K562 (cell line): Measurements from ENCODE around the gene PPP1CA. TPM values are rescaled to one million over a fixed set of nuclear protein-coding genes. Genes with fewer than 3 reads are reported as not detected.

ENCODE experiments used
- ATF1 ChIP-seq, 2 experiments: fragments of 450-650 bp in 1 of 2; IDR thresholded peaks; 2 replicates each; pipeline ENCODE4 v1.6.1; 2016; ENCODE audit warnings: missing compliant biosample characterization in 1 of 2, missing genetic modification characterization in 1 of 2
- ATF7 ChIP-seq: fragments of 450-650 bp; IDR thresholded peaks from 2 replicates; pipeline ENCODE4 v1.7.1; 2014; ENCODE audit warnings: mild to moderate bottlenecking, moderate library complexity
- CREM ChIP-seq: IDR thresholded peaks from 2 replicates; pipeline ENCODE4 v1.6.1; 2014; ENCODE audit warnings: antibody characterized with exemption, low read depth
- JUND ChIP-seq, 2 experiments: IDR thresholded peaks; 2 replicates in 1 of 2; 3 replicates in 1 of 2; pipeline ENCODE4 v1.6.1; 2011; ENCODE audit warnings: borderline replicate concordance in 2 of 2, low read depth in 2 of 2, low read length in 2 of 2, improper control_type of control experiment in 1 of 2, missing biosample characterization in 1 of 2, missing genetic modification characterization in 1 of 2, missing genetic modification reagents in 1 of 2
- LEF1 ChIP-seq: fragments of 450-650 bp; IDR thresholded peaks from 2 replicates; pipeline ENCODE4 v1.6.1; 2016; ENCODE audit warnings: mild to moderate bottlenecking
- MAZ ChIP-seq, 2 experiments: fragments of 450-650 bp in 1 of 2; sonication (generic) in 1 of 2; formaldehyde crosslinking; IDR thresholded peaks in 1 of 2; conservative IDR thresholded peaks in 1 of 2; 2 replicates each; pipeline versions ENCODE4 v1.4.0 to v1.5.0; 2020; ENCODE audit warnings: mild to moderate bottlenecking in 1 of 2, missing genetic modification reagents in 1 of 2
- MEF2D ChIP-seq: conservative IDR thresholded peaks from 2 replicates; pipeline ENCODE4 v1.6.1; 2016; ENCODE audit warnings: low read depth, missing genetic modification characterization, missing compliant biosample characterization
- NR1H2 ChIP-seq: sonication (generic); formaldehyde crosslinking; IDR thresholded peaks from 2 replicates; pipeline ENCODE4 v1.4.0; 2020; ENCODE audit warnings: mild to moderate bottlenecking, missing genetic modification reagents
- PHF8 ChIP-seq: fragments of 200-600 bp; sonication (generic); IDR thresholded peaks from 2 replicates; pipeline ENCODE4 v1.6.1; 2012; ENCODE audit warnings: mixed run types, mild to moderate bottlenecking, inconsistent platforms, low read length, moderate library complexity, borderline replicate concordance
- SP1 ChIP-seq: sonication (generic); formaldehyde crosslinking; IDR thresholded peaks from 2 replicates; pipeline ENCODE4 v1.8.1; 2022; ENCODE audit warnings: mild to moderate bottlenecking, missing genetic modification reagents
- ZFP1 ChIP-seq: fragments of 450-650 bp; formaldehyde crosslinking; IDR thresholded peaks from 2 replicates; pipeline ENCODE4 v1.4.0; 2020; ENCODE audit warnings: mild to moderate bottlenecking, mixed read lengths
- ZFX ChIP-seq: sonication (generic); formaldehyde crosslinking; IDR thresholded peaks from 2 replicates; pipeline ENCODE4 v1.8.0; 2022; ENCODE audit warnings: mild to moderate bottlenecking, missing genetic modification reagents, moderate library complexity
- ZNF212 ChIP-seq: fragments of 450-650 bp; formaldehyde crosslinking; IDR thresholded peaks from 2 replicates; pipeline ENCODE4 v1.4.0; 2020; ENCODE audit warnings: mild to moderate bottlenecking
- ZNF561 ChIP-seq: fragments of 450-650 bp; formaldehyde crosslinking; conservative IDR thresholded peaks from 2 replicates; pipeline ENCODE4 v1.4.0; 2020; ENCODE audit warnings: mild to moderate bottlenecking, moderate library complexity
- ZNF766 ChIP-seq: fragments of 200-800 bp; sonication (Bioruptor generic); conservative IDR thresholded peaks from 2 replicates; pipeline ENCODE4 v1.6.1; 2016; ENCODE audit warnings: missing genetic modification characterization, missing compliant biosample characterization
- polyA plus RNA-seq, 8 experiments: library from polyadenylated mRNA; depleted of rRNA in 4 of 8; stranded (reverse) in 5 of 8; unstranded in 3 of 8; fragments of >200 nt; fragmentation: Nextera tagmentation in 2 of 8; fragmentation: Illumina TruSeq in 1 of 8; extraction: Ambion mirVana in 2 of 8; extraction: Trizol in 1 of 8; gene quantifications; 2 replicates each; pipeline versions ENCODE4 v1.2.1 to v1.2.3, GENCODE V29; 2011 to 2014; ENCODE audit warnings: inconsistent platforms in 1 of 8, missing spikeins in 1 of 8
- total RNA-seq, 7 experiments: library from RNA; depleted of rRNA in 6 of 7; stranded (reverse); fragments of >200 nt in 6 of 7; fragmentation: Illumina TruSeq in 2 of 7; extraction: Trizol in 2 of 7; gene quantifications; 2 replicates each; pipeline versions ENCODE4 v1.2.1 to v1.2.3, GENCODE V29; 2011 to 2021; ENCODE audit warnings: low replicate concordance in 1 of 7
- TF ChIP-seq, protein P1 (sequence below): fragments of 450-650 bp; IDR thresholded peaks from one replicate; pipeline ENCODE4 v1.6.1; 2018; ENCODE audit warnings: mild to moderate bottlenecking, moderate library complexity; ENCODE audit not compliant: partially characterized antibody
- TF ChIP-seq, protein P2 (sequence below): fragments of 450-650 bp; IDR thresholded peaks from 2 replicates; pipeline ENCODE4 v1.6.1; 2016; ENCODE audit warnings: antibody characterized with exemption
- TF ChIP-seq, protein P3 (sequence below): fragments of 450-650 bp; IDR thresholded peaks from 2 replicates; pipeline ENCODE4 v1.6.1; 2017; ENCODE audit warnings: antibody characterized with exemption, mild to moderate bottlenecking

Gene PPP1CA
- total and polyA plus RNA-seq, 9 of the 15 experiments (the other 6 are each of a cell fraction or from before 2014, with no cell fraction given), result 18.2 to 242 (median 188) TPM

DNA sequence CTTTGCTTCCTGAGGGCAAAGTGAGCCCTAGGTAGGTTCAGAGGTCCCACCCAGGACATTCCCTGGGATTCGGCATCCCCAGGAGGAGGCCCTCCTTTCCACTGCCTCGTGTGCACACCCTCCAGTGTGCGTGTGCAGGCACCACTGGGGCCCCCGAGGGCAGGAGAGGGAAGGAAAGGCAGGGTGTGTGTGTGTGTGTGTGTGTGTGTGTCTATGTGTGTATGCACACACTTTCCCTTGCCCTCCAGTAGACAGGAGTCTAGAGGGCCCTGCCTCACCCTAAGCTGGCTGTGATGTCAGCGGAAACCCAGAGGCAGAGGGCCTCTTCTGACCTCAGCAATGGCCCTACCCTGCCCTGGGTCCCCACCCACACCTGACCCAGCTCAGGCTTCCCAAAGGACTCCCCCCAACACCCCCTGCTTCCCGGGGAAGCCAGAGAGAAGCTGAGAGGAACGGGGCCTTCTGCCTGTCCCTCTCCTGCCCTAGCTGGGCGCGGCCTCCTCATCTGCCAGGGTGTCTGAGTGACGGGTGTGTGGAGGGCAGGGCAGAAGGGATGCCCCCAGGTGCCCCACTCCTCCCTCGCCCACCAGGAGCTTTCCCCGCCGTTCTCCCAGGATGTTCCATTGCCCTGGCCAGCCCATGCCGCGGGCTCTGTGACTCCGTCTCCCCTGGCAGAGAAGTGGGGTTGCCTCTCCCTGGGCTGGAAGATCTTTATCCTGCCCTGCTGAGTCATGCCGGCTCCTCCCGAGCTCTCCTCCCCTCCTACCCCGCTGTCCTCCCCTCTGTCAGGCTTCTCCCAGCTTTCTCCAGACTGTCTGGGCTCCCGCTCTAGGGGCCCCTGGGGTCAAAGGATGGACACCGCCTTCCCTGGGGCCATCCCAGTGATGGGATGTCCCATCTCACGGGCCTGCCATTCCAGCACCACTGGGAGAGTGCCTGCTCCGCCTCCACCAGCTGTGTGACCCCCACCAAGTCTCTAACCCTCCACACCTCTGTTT lies 22.3 kb downstream of the PPP1CA start (continued):
- TF ChIP-seq, protein P1, sequence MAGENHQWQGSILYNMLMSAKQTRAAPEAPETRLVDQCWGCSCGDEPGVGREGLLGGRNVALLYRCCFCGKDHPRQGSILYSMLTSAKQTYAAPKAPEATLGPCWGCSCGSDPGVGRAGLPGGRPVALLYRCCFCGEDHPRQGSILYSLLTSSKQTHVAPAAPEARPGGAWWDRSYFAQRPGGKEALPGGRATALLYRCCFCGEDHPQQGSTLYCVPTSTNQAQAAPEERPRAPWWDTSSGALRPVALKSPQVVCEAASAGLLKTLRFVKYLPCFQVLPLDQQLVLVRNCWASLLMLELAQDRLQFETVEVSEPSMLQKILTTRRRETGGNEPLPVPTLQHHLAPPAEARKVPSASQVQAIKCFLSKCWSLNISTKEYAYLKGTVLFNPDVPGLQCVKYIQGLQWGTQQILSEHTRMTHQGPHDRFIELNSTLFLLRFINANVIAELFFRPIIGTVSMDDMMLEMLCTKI, result no peak
- 0 out of 2 replicates have a peak, but pooled peaks have one; percentile 43 for TF ChIP-seq NR1H2 (CRISPR knock-in tag)
- TF ChIP-seq, protein P2, sequence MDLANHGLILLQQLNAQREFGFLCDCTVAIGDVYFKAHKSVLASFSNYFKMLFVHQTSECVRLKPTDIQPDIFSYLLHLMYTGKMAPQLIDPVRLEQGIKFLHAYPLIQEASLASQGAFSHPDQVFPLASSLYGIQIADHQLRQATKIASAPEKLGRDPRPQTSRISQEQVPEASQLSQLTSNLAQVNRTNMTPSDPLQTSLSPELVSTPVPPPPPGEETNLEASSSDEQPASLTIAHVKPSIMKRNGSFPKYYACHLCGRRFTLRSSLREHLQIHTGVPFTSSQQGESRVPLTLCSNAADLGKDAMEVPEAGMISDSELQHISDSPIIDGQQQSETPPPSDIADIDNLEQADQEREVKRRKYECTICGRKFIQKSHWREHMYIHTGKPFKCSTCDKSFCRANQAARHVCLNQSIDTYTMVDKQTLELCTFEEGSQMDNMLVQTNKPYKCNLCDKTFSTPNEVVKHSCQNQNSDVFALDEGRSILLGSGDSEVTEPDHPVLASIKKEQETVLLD, result peak; percentile 71
- no peak for TF ChIP-seq SP1
- TF ChIP-seq ZNF212 (CRISPR knock-in tag), result peak; percentile 53; the same call in 1 of the 2 replicates
- TF ChIP-seq MEF2D (tag), result peak; percentile 63; the same call in 1 of the 2 replicates
- 0 out of 2 replicates have a peak, but pooled peaks have one; percentile 31 for TF ChIP-seq ZNF561 (CRISPR knock-in tag)
- TF ChIP-seq, protein P3, sequence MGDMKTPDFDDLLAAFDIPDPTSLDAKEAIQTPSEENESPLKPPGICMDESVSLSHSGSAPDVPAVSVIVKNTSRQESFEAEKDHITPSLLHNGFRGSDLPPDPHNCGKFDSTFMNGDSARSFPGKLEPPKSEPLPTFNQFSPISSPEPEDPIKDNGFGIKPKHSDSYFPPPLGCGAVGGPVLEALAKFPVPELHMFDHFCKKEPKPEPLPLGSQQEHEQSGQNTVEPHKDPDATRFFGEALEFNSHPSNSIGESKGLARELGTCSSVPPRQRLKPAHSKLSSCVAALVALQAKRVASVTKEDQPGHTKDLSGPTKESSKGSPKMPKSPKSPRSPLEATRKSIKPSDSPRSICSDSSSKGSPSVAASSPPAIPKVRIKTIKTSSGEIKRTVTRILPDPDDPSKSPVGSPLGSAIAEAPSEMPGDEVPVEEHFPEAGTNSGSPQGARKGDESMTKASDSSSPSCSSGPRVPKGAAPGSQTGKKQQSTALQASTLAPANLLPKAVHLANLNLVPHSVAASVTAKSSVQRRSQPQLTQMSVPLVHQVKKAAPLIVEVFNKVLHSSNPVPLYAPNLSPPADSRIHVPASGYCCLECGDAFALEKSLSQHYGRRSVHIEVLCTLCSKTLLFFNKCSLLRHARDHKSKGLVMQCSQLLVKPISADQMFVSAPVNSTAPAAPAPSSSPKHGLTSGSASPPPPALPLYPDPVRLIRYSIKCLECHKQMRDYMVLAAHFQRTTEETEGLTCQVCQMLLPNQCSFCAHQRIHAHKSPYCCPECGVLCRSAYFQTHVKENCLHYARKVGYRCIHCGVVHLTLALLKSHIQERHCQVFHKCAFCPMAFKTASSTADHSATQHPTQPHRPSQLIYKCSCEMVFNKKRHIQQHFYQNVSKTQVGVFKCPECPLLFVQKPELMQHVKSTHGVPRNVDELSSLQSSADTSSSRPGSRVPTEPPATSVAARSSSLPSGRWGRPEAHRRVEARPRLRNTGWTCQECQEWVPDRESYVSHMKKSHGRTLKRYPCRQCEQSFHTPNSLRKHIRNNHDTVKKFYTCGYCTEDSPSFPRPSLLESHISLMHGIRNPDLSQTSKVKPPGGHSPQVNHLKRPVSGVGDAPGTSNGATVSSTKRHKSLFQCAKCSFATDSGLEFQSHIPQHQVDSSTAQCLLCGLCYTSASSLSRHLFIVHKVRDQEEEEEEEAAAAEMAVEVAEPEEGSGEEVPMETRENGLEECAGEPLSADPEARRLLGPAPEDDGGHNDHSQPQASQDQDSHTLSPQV, result peak; percentile 93
- TF ChIP-seq PHF8, result peak; percentile 25; the same call in 1 of the 2 replicates
- TF ChIP-seq LEF1, result peak; percentile 14; the same call in 1 of the 2 replicates
- peak; percentile 49 for TF ChIP-seq ZFX (CRISPR knock-in tag)
- peak; percentile 91 for TF ChIP-seq JUND (IDR thresholded peaks at IDR 0.05; ENCODE audit: borderline replicate concordance, low read depth, low read length)
- peak; percentile 87; the same call in 1 of the 3 replicates for TF ChIP-seq JUND (tag; IDR thresholded peaks at IDR 0.05; ENCODE audit: borderline replicate concordance, low read depth, low read length)
- no peak for TF ChIP-seq ATF1 (CRISPR knock-in tag; IDR thresholded peaks at IDR 0.05)
- TF ChIP-seq ATF1 (tag; IDR thresholded peaks at IDR 0.05), result peak; percentile 48; the same call in 1 of the 2 replicates
- TF ChIP-seq ZFP1 (CRISPR knock-in tag), result 0 out of 2 replicates have a peak, but pooled peaks have one; percentile 26
- peak; percentile 46; the same call in 1 of the 2 replicates for TF ChIP-seq CREM
- peak; percentile 58 for TF ChIP-seq ATF7
- no peak; the same call in 1 of the 2 replicates for TF ChIP-seq ZNF766 (CRISPR knock-in tag)
- TF ChIP-seq MAZ (CRISPR knock-in tag; conservative IDR thresholded peaks at IDR 0.05 in 1 of 2, IDR thresholded peaks at IDR 0.05 in 1 of 2), result peak; percentile 63 to 66; a peak in 3 of 4 replicates
